Neural crest cell (in vitro differentiated cells): Measurements from ENCODE around the gene PTPN2. TPM values are rescaled to one million over a fixed set of nuclear protein-coding genes. Genes with fewer than 3 reads are reported as not detected.

ENCODE experiments used
- DNase-seq: peaks from one replicate; pipeline ENCODE4 v3.0.0; 2021; ENCODE audit warnings: low read depth, mixed read lengths, low spot score
- H3K27ac Mint-ChIP-seq: one replicate; pipeline ENCODE4 v1.8.0; 2021; ENCODE audit warnings: mild to moderate bottlenecking, mixed read lengths; ENCODE audit not compliant: unreplicated experiment
- H3K27me3 Mint-ChIP-seq: 2 replicates; pipeline ENCODE4 v1.8.0; 2021; ENCODE audit warnings: low read depth, mild to moderate bottlenecking, mixed read lengths
- H3K36me3 Mint-ChIP-seq: 2 replicates; pipeline ENCODE4 v1.8.0; 2021; ENCODE audit warnings: low read depth, mild to moderate bottlenecking, mixed read lengths
- H3K4me1 Mint-ChIP-seq: 2 replicates; pipeline ENCODE4 v1.8.0; 2021; ENCODE audit warnings: mixed read lengths
- H3K4me3 Mint-ChIP-seq: one replicate; pipeline ENCODE4 v1.8.0; 2021; ENCODE audit warnings: mild to moderate bottlenecking, mixed read lengths
- H3K9me3 Mint-ChIP-seq: 2 replicates; pipeline ENCODE4 v1.8.0; 2021; ENCODE audit warnings: mixed read lengths
- CTCF ChIP-seq: fragments of 200-600 bp; sonication (generic); conservative IDR thresholded peaks from 2 replicates; pipeline ENCODE4 v1.5.0; 2021; ENCODE audit warnings: antibody characterized with exemption, mild to moderate bottlenecking
- total RNA-seq: library from RNA; stranded (reverse); gene quantifications from 2 replicates; pipeline ENCODE4 v1.2.1, GENCODE V29; 2021

Gene PTPN2
- total RNA-seq, 1 donor from 2014 or later, result 34.4 TPM

DNA sequence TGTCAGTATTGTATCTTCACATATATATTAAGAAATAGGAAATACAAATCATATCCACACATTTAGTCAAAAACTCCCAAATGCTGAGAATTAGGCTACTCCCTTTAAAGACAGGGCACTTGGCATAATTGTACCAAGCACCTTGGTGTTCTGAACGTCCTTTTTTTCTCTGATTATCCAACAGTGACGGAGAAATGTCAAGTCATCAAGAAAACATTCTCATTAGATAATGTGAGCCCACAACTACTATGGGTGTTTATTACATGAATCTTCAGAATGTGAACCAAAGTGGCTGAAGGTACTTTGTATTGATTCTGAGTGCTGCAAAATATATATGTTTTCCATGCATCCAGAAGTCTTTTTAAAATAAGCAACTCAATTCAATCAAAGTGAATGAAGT lies 97.4 kb downstream of the PTPN2 start:
- H3K36me3 Mint-ChIP-seq, result no peaks in the 10 kb centered on the region
- no peaks in the 10 kb centered on the region for H3K9me3 Mint-ChIP-seq
- no peaks in the 10 kb centered on the region for H3K27me3 Mint-ChIP-seq
- no peak overlapping the region for H3K27ac Mint-ChIP-seq
- TF ChIP-seq CTCF, result no peak
- no peak for DNase-seq
- H3K4me1 Mint-ChIP-seq, result no peaks in the 10 kb centered on the region
- H3K4me3 Mint-ChIP-seq, result no peak overlapping the region

- Mint-ChIP-seq H3K27ac (no peak overlapping the region), H3K4me1 (no peaks in the 10 kb centered on the region), H3K27me3 (no peaks in the 10 kb centered on the region), H3K4me3 (no peak overlapping the region), H3K9me3 (no peaks in the 10 kb centered on the region), H3K36me3 (no peaks in the 10 kb centered on the region)
- DNase-seq, result no peak
- TF ChIP-seq CTCF, result no peak
Observed at GRCh38 chr18:12783524-12783923, 100.5 kb downstream of the PTPN2 start.

DNA sequence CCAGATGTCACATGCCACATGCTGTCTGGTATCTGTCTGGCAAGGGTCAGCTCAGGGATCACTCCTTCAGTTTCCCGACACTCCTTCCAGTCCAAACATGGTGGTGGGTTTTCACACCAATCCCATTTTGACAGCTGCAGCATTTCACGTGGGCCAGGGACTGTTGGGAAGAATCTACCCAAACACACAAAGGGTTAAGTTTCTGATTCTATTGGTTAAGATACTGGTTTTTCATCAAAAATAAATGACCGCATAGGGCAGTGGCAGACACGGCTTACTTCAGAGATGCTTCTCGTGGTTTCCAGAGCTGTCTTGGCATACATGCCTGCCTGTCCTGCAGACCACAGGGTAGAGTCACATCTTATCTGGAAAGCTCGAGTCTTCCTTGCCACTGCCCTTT lies 101.5 kb downstream of the PTPN2 start:
- Mint-ChIP-seq H3K4me1 (no peaks in the 10 kb centered on the region), H3K36me3 (no peaks in the 10 kb centered on the region), H3K27me3 (no peaks in the 10 kb centered on the region), H3K9me3 (no peaks in the 10 kb centered on the region), H3K4me3 (no peak overlapping the region), H3K27ac (no peak overlapping the region)
- no peak for DNase-seq
- TF ChIP-seq CTCF, result no peak

GRCh38 chr18:12779456-12779855 lies 104.6 kb downstream of the PTPN2 start:
- H3K9me3 Mint-ChIP-seq, result peaks cover 3% of the 10 kb centered on the region
- no peak for DNase-seq
- H3K36me3 Mint-ChIP-seq, result no peaks in the 10 kb centered on the region
- no peak for TF ChIP-seq CTCF
- no peaks in the 10 kb centered on the region for H3K4me1 Mint-ChIP-seq
- H3K27me3 Mint-ChIP-seq, result no peaks in the 10 kb centered on the region
- H3K4me3 Mint-ChIP-seq, result no peak overlapping the region
- no peak overlapping the region for H3K27ac Mint-ChIP-seq

- Mint-ChIP-seq H3K27ac (no peak overlapping the region), H3K27me3 (no peaks in the 10 kb centered on the region), H3K9me3 (peaks cover 3% of the 10 kb centered on the region), H3K4me3 (no peak overlapping the region), H3K36me3 (no peaks in the 10 kb centered on the region), H3K4me1 (no peaks in the 10 kb centered on the region)
- no peak for DNase-seq
- no peak for TF ChIP-seq CTCF
Observed at GRCh38 chr18:12779043-12779442, 105.0 kb downstream of the PTPN2 start.

- DNase-seq, result no peak
- no peak overlapping the region for H3K4me3 Mint-ChIP-seq
- H3K36me3 Mint-ChIP-seq, result no peaks in the 10 kb centered on the region
- no peaks in the 10 kb centered on the region for H3K27me3 Mint-ChIP-seq
- peaks cover 3% of the 10 kb centered on the region for H3K9me3 Mint-ChIP-seq
- H3K4me1 Mint-ChIP-seq, result no peaks in the 10 kb centered on the region
- TF ChIP-seq CTCF, result no peak
- H3K27ac Mint-ChIP-seq, result no peak overlapping the region
Observed at GRCh38 chr18:12777500-12777944, 106.5 kb downstream of the PTPN2 start.
